Hematopoietic multipotent progenitor cell treated with erythropoietin and hydrocortisone succinate and interleukin-3 and kit ligand, for 8 days (in vitro differentiated cells): Measurements from ENCODE around the gene KCNH8.
A peak's percentile ranks its signal among the peaks of the same experiment; 100 is the strongest.
"Not testable (repeated sequence)": the region's sequence is repeated elsewhere in the genome, so short reads cannot be mapped to it uniquely, and the experiment has no call there.

ENCODE experiments used
- DNase-seq: peaks from one replicate; pipeline ENCODE4 v3.0.0-alpha.2; 2015

The KCNH8 gene

DNA sequence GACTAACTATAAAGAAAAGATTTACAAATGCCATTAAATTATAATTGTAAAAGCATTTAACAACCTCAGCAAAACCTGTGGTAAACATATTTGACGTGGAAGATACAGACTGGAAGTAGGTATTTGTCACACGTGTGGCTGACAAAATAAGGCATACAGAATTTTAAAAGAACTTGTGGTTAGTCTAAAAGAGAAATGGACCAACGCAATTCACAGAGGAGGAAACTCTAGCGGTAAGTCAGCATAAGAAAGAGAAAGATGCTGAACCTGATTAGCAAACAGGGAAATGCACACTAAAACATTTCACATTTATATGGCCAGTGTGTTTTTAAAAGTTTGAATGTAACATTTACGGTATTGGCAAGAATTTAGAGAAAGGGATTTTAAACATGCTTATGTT is 35.3 kb downstream of the KCNH8 start:
- no peak for DNase-seq

DNA sequence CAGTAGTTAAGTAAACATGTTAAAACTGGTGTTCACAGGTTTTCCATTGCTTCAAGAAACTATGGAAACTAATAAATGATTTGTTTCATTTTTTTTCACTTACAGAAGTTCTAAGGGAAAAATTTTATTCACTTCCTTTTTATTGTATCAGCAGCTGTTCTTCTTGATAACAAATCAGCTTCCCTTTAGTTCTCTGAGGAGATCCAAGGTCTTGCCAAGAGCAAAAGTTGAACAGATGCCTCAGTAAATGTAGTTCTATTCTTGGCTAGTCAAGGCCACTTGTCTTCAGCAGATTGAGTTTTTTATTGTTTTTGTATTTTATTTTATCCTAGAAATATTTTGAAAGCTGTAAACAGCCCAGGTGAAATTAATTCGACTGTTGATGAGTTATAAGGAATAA is 41.8 kb downstream of the KCNH8 start:
- DNase-seq = no peak

DNA sequence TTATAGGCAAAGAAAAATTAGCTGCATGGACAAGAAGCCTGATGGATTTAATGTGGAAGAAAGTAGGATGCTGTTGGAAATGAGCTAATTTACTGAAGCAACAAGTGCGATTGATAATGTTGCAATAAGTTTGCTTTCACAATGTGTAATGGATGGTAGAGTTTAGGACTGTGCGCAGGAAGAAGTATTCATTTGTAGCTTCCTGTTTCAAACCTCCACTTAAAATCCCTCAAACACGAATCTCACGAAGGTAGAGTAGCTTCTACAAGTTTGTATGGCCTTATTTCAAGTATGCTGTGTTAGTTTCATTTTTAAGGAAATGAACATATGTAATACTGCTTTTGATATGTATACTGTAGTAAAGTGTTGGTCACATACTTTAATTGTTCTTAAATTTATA is 42.3 kb downstream of the KCNH8 start:
- no peak for DNase-seq

DNA sequence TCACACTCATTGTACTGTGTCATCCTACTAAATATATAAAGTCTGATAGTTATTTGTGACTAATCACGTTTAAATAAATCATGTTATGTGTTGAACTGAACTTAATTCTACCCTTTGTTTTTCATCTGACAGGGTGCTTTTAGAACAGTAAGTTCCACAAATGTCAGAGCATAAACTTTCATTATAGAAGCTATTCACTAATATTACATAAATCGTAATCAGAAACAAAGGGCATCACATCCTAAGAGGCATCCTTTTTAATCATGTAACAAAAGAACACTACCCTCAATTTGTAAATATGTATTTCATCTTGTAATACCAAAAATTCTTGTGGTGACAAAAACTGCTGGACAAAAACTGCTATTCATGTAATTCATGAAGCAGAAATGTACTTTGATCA is 50.8 kb downstream of the KCNH8 start:
- no peak for DNase-seq

DNA sequence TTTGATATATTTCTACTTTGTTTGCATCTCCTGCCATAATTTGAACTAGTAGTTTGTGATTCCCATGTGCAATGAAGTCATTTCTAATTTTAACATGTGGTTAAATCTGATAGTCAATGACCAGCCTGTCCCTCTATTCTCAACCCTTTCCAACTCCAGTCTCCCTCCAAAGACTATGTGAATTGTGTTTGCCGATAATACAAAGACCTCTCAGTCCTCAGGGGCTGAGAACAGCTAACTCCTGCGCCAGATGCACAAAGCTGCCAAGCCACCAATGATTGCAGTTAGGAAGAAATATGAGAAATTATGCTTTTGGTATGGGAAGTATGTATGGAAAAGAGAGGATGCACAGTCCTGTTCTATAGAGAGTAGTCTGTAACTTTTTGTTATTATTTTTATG is 54.0 kb downstream of the KCNH8 start:
- DNase-seq = no peak

DNA sequence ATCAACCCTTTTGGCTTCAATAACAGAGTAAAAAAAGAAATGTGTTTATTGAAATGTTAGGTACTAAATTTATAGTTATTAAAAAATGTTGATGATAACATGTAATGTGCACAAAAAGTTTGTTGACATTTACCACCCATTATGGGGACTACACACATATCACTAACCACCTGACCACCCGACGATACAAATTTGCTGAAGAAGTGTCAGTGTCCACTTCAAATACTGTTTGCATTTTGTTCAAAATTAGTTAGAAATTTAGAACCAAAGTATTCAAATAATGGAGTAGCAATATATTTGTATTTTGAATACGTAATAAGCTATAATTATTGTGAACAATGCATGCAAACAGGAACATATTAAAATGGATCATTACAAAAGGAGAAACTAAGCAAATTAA is 54.4 kb downstream of the KCNH8 start:
- no peak for DNase-seq

- DNase-seq = no peak
Measured at GRCh38 chr3:19206540-19206939, 58.2 kb downstream of the KCNH8 start.

GRCh38 chr3:19213603-19214220 is 65.4 kb downstream of the KCNH8 start:
- DNase-seq = peak; percentile 36

DNA sequence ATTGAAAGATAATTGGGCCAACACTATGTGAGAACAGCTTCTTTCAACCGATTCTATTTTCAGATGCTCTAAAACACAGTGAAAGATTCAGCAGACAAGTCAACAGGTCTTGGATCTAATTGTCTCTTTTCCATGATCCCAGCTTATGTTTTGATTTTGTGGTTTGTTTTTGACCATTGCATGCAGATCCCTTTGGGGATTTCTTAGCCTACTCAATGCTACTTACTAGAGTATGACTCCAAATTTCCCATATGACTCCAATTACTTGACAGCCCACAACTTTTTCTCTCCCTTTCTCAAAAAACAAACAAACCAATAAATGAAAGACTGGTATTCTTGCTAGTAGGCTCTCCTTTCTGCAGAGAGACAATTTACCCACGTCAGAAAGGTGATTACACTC is 67.1 kb downstream of the KCNH8 start:
- no peak for DNase-seq

DNA sequence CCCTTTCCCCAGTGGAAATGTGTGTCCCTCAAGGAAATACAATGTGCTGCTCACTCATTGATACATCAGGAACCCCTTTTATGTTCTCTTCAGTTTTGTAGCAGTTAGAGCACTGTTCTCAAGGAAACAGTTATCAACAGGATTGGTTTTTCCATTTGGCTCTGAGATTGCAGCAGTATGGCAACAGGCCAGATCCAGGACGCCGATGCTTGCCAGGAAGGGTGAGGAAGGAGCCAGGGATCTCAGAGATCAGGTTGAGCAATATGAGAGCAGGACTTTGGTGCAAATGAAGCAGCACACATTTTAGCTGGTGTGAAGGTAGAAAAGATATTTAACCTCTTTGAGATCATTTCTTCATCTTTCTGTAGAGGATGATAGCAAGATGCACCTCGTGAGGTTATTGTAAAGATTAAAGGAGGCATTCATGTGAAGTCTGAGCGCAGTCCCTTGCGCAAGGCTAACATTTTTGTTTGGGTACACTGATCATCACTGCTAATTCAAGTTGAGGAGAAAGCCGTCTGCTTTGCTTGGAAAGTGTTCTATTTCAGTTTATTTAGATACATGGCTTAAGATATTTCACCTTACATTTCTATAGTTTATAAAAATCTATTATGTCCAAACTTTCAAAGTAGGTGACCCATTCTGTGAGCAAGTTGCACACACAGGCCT is 68.5 kb downstream of the KCNH8 start:
- no peak for DNase-seq

GRCh38 chr3:19220311-19220710 is 72.0 kb downstream of the KCNH8 start:
- DNase-seq = no peak

DNA sequence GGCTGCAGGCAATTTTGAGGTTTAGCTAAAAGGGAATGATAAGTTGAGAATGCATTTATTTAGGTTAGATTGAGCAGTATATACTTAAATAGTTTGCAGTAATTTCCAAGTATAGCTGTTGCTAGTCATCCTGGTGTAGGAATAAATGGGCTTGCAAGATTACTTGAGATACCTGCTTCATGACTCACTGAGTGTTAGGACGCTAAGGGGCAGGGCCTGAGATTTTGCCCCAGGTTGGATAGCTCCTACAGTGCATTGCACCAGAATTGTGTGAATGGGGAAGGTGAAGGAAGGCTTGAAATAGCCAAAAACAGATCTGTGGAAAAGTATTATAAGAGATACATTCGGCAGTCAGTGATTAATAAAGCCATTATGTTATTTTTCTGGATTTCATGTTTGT is 72.8 kb downstream of the KCNH8 start:
- no peak for DNase-seq

- DNase-seq = no peak
Measured at GRCh38 chr3:19226479-19226878, 78.2 kb downstream of the KCNH8 start.

- no peak for DNase-seq
Measured at GRCh38 chr3:19228167-19228566, 79.9 kb downstream of the KCNH8 start.

GRCh38 chr3:19229086-19229485 is 80.8 kb downstream of the KCNH8 start:
- DNase-seq = peak; percentile 3

GRCh38 chr3:19229881-19230280 is 81.6 kb downstream of the KCNH8 start:
- peak; percentile 25 for DNase-seq

GRCh38 chr3:19231792-19232461 is 83.6 kb downstream of the KCNH8 start:
- no peak for DNase-seq

DNA sequence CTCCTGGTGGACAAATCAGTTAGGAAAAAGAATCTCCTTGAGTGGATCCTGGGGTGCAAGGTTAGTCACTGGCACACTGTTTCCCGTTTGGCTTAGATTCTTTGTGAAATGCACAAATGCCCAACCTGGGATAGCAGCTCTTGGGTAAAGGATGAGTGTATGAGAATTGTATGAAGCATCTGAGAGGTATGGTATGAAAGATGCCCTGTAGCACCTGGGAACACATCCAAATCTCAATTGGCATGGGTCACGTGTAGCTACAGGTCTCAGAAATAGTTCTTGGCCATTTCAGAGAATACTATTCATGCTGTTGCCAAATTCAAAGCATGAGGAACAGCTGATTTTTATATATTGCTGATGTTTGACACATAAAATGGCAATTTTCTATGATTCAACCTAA is 84.3 kb downstream of the KCNH8 start:
- no peak for DNase-seq

DNA sequence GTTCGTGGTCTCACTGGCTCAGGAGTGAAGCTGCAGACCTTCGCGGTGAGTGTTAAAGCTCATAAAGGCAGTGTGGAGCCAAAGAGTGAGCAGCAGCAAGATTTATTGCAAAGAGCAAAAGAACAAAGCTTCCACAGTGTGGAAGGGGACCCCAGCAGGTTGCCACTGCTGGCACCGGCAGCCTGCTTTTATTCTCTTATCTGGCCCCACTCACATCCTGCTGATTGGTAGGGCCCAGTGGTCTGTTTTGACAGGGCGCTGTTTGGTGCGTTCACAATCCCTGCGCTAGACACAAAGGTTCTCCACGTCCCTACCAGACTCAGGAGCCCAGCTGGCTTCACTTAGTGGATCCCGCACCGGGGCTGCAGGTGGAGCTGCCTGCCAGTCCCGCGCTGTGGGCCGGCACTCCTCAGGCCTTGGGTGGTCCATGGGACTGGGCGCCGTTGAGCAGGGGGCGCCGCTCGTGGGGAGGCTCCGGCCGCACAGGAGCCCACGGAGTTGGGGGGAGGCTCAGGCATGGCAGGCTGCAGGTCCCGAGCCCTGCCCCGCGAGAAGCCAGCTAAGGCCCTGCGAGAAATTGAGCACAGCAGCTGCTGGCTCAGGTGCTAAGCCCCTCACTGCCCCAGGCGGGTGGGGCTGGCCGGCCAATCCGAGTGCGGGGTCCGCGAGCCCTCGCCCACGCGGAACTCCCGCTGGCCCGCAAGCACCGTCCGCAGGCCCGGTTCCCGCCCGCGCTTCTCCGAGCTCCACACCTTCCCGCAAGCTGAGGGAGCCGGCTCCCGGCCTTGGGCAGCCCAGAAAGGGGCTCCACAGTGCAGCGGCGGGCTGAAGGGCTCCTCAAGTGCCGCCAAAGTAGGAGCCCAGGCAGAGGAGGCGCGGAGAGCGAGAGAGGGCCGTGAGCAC is 85.8 kb downstream of the KCNH8 start:
- DNase-seq = not testable (repeated sequence)

- no peak for DNase-seq
Measured at GRCh38 chr3:19248143-19248542, 99.8 kb downstream of the KCNH8 start.

DNA sequence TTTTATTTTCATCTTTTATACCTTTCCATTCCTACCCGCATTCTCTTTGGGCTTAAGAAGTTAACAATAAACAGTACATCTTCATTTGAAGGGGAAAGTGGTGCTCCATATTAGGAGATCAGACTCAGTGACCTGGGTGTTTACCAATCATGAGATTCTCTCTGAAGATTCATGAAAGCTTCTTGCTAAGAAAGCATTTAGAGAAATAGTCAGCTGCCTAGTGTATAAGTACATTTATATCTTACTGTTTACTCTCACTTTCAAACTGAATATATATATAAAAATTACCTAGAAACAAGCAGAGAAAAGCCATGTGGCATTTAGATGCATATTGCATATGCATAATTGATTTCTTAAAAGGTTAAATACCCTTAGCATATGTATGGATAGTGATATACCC is 100.5 kb downstream of the KCNH8 start:
- DNase-seq = no peak

- DNase-seq = no peak
Measured at GRCh38 chr3:19250959-19251610, 102.8 kb downstream of the KCNH8 start.

DNA sequence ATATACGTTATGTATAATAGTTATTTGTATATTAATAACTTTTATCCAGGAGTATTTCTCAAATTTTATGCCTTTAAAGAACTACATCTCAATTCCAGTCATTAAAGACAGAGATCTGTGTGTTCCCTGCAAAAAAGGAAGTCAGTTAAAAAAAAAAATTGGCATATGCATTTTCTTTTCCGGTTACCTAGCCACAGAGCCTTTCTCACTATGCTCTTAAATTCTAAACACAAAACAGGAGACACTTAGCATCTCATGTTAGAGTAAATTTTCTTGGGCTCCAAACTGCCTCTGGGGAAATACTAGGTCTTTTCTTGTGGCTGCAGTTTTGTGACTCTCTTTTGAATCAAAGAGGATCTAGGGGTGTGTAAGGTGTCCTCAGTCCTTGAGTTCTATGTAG is 105.9 kb downstream of the KCNH8 start:
- no peak for DNase-seq
